ENCODE results near the gene SH3BGR.

SH3BGR gene

GRCh38 chr21:39518055-39518846, 66.5 kb downstream of the SH3BGR start:
- no peak overlapping the region for H3K4me3 ChIP-seq (replicated peaks; ENCODE audit: low read depth, low read length)
- no peak for DNase-seq (ENCODE audit: extremely low read depth, insufficient read length)
- TF ChIP-seq CTCF (IDR thresholded peaks at IDR 0.05; ENCODE audit: insufficient read depth, low read length, poor library complexity, severe bottlenecking): peak; percentile 80
- H3K27me3 ChIP-seq (replicated peaks; ENCODE audit: control insufficient read depth, insufficient read depth, low read length): no peaks in the 10 kb centered on the region
- no peaks in the 10 kb centered on the region for H3K36me3 ChIP-seq (ENCODE audit: control insufficient read depth, insufficient read depth, low read length)

DNA sequence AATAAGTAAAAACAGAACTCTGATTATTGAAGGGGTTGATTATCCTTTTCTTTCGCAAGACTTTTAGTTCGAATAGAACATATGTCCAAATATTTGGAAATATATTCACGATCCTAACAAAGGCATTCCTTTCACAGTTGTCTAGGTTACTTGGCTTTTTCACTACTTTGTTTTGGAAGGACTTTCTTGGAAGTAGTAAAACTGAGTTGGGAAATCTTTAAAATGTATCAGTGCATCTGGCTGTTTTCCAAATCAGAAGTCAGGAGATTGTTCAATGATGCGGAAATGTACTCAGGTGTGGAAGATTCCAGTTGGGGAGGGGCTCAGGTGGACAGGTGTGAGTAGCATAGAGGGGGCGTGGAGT, 67.1 kb downstream of the SH3BGR start:
- no peak for DNase-seq (ENCODE audit: extremely low read depth, insufficient read length)
- no peak for TF ChIP-seq CTCF (IDR thresholded peaks at IDR 0.05; ENCODE audit: insufficient read depth, low read length, poor library complexity, severe bottlenecking)
- no peaks in the 10 kb centered on the region for H3K36me3 ChIP-seq (ENCODE audit: control insufficient read depth, insufficient read depth, low read length)
- no peaks in the 10 kb centered on the region for H3K27me3 ChIP-seq (replicated peaks; ENCODE audit: control insufficient read depth, insufficient read depth, low read length)
- no peak overlapping the region for H3K4me3 ChIP-seq (replicated peaks; ENCODE audit: low read depth, low read length)

DNA sequence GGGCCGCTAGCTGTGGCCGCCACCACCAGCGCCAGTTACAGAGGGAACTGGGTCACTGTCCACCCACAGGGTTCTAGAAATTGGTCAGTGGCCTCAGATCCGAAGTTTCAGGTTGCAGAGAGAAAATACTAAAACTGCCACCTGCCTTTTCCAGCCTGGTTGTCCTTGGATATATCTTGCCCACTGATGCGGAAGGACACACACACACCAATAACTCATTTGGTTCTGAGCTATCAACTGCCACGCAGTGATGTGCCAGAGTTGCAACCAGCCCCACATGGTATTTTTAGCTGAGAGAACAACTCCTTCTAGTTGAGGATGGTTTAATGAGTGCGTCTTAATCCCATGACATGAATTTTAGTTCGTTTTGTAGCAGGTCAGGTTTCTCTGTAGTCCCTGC, 68.1 kb downstream of the SH3BGR start:
- H3K27me3 ChIP-seq (replicated peaks; ENCODE audit: control insufficient read depth, insufficient read depth, low read length): no peaks in the 10 kb centered on the region
- TF ChIP-seq CTCF (IDR thresholded peaks at IDR 0.05; ENCODE audit: insufficient read depth, low read length, poor library complexity, severe bottlenecking): no peak
- H3K4me3 ChIP-seq (replicated peaks; ENCODE audit: low read depth, low read length): no peak overlapping the region
- H3K36me3 ChIP-seq (ENCODE audit: control insufficient read depth, insufficient read depth, low read length): no peaks in the 10 kb centered on the region
- DNase-seq (ENCODE audit: extremely low read depth, insufficient read length): no peak

GRCh38 chr21:39523399-39523798, 71.6 kb downstream of the SH3BGR start:
- no peak overlapping the region for H3K4me3 ChIP-seq (replicated peaks; ENCODE audit: low read depth, low read length)
- no peak for TF ChIP-seq CTCF (IDR thresholded peaks at IDR 0.05; ENCODE audit: insufficient read depth, low read length, poor library complexity, severe bottlenecking)
- no peaks in the 10 kb centered on the region for H3K36me3 ChIP-seq (ENCODE audit: control insufficient read depth, insufficient read depth, low read length)
- no peaks in the 10 kb centered on the region for H3K27me3 ChIP-seq (replicated peaks; ENCODE audit: control insufficient read depth, insufficient read depth, low read length)
- DNase-seq (ENCODE audit: extremely low read depth, insufficient read length): no peak

DNA sequence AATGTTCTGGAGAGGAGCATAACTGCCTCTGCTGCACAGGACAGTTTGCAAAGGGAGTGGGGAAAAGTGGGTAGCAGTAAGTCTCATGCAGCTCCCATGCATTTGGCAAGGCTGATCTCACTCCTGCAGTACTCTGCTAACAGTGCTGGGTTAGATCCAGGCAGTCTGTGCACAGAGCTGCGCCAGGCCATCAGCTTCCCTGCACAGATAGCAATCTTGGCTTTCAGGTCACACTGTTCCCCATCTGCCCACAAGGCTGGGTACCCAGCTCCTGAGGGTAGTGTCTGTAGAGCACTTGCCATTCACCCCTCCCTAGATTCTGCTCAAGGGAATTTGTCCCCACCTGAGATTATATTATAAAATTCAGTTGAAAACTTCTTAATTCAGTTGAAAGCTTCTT, 72.1 kb downstream of the SH3BGR start:
- no peak for DNase-seq (ENCODE audit: extremely low read depth, insufficient read length)
- Histone ChIP-seq H3K27me3 (replicated peaks; ENCODE audit: control insufficient read depth, insufficient read depth, low read length) (no peaks in the 10 kb centered on the region), H3K36me3 (ENCODE audit: control insufficient read depth, insufficient read depth, low read length) (no peaks in the 10 kb centered on the region), H3K4me3 (replicated peaks; ENCODE audit: low read depth, low read length) (no peak overlapping the region)
- no peak for TF ChIP-seq CTCF (IDR thresholded peaks at IDR 0.05; ENCODE audit: insufficient read depth, low read length, poor library complexity, severe bottlenecking)

GRCh38 chr21:39525129-39525528, 73.4 kb downstream of the SH3BGR start:
- no peak overlapping the region for H3K4me3 ChIP-seq (replicated peaks; ENCODE audit: low read depth, low read length)
- no peaks in the 10 kb centered on the region for H3K27me3 ChIP-seq (replicated peaks; ENCODE audit: control insufficient read depth, insufficient read depth, low read length)
- H3K36me3 ChIP-seq (ENCODE audit: control insufficient read depth, insufficient read depth, low read length): no peaks in the 10 kb centered on the region
- no peak for TF ChIP-seq CTCF (IDR thresholded peaks at IDR 0.05; ENCODE audit: insufficient read depth, low read length, poor library complexity, severe bottlenecking)
- no peak for DNase-seq (ENCODE audit: extremely low read depth, insufficient read length)

Measured in GM06990 (cell line).